ENCODE data around the gene NUDT16L1. TPM values are rescaled to one million over a fixed set of nuclear protein-coding genes. Genes with fewer than 3 reads are reported as not detected.
A peak's percentile ranks its signal among the peaks of the same experiment; 100 is the strongest.

NUDT16L1 gene
- total and polyA plus RNA-seq, 9 of the 15 experiments (the other 6 are each of a cell fraction or from before 2014, with no cell fraction given), result 1.4 to 37.6 (median 13.7) TPM

DNA sequence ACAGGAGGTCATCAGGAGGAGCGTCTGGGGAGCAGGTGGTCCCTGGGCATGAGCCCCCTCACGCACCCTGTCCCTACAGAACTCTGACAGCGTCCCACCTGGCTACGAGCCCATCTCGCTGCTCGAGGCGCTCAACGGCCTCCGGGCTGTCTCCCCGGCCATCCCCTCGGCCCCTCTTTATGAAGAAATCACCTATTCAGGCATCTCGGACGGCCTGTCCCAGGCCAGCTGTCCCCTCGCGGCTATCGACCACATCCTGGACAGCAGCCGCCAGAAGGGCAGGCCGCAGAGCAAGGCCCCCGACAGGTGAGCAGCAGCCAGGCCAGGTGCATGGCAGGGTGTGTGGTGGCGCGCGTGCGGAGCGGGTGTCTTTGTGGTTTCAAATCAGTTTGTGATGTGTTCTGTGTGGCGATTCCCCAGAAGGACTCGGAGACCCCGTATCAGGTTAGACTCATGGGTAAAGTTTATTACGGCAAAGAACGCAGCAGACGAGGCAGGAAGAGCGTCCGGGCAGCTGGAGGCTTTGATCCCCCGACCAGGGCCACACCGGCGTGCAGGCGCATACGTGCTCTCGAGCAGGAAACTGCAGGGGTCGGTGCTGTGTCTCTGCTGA lies 11.8 kb upstream of the NUDT16L1 start:
- DNase-seq (ENCODE audit: extremely low read depth in 1 of 4, low spot score in 3 of 4), result no peak
- in situ Hi-C loops (cut with MboI) (no loop called here), intact Hi-C loops (cut with micrococcal nuclease) (no loop called here)
- no peaks in the 10 kb centered on the region for H3K9me3 ChIP-seq (replicated peaks; ENCODE audit: control insufficient read depth, insufficient read depth, low read depth, low read length)
- H3K27ac ChIP-seq (ENCODE audit: extremely low read depth, low read depth, low read length), result no peak overlapping the region
- H3K9ac ChIP-seq (ENCODE audit: insufficient read depth in 1 of 2, low read depth in 2 of 2, low read length in 2 of 2), result peak overlapping the region in 1 of 2 experiments; percentile 35; a peak in 1 of 4 replicates
- H3K4me2 ChIP-seq (ENCODE audit: insufficient read depth, low read length), result no peak overlapping the region
- no peak for FAIRE-seq
- H3K27me3 ChIP-seq (ENCODE audit: control insufficient read depth in 2 of 2, insufficient read depth in 2 of 2, low read length in 2 of 2), result no peaks in the 10 kb centered on the region
- ATAC-seq, result no peak
- no peak overlapping the region for H3K4me3 ChIP-seq
- peaks cover 47% of the 10 kb centered on the region; the same call in 2 of the 3 replicates for H3K36me3 ChIP-seq (ENCODE audit: control insufficient read depth, insufficient read depth, low read length)
- POLR2A ChIA-PET, result interaction anchor here (1.1 kb wide), 1 partner anchor 43 kb away, joined by 3 read pairs; no protein-coding TSS in a partner anchor
- no peak overlapping the region for H2AFZ ChIP-seq (ENCODE audit: low read depth, low read length)
- no TSS peak for BruUV-seq (replicated peaks)
- CTCF ChIA-PET (ENCODE audit: low intra/inter-chr PET ratio), result no interaction called here
- no peaks in the 10 kb centered on the region for H3K79me2 ChIP-seq (ENCODE audit: control insufficient read depth, insufficient read depth, low read length)
- H4K20me1 ChIP-seq (replicated peaks; ENCODE audit: control insufficient read depth, insufficient read depth, low read length), result no peaks in the 10 kb centered on the region
- H3K4me1 ChIP-seq (replicated peaks in 1 of 2; ENCODE audit: control insufficient read depth in 2 of 2, insufficient read depth in 2 of 2, low read length in 2 of 2), result peaks cover 0 to 59% of the 10 kb centered on the region in 2 experiments; a peak in 2 of 5 replicates
- TF ChIP-seq THRA (IDR thresholded peaks at IDR 0.05), result no peak
- no peak for TF ChIP-seq ELF1 (tag; IDR thresholded peaks at IDR 0.05)
- TF ChIP-seq CBX3 (IDR thresholded peaks at IDR 0.05; ENCODE audit: borderline replicate concordance in 1 of 2, low read length in 2 of 2), result no peak
- TF ChIP-seq ZNF445 (CRISPR knock-in tag; IDR thresholded peaks at IDR 0.05; ENCODE audit: low read depth), result no peak
- TF ChIP-seq TCF7 (IDR thresholded peaks at IDR 0.05; ENCODE audit: borderline replicate concordance), result no peak
- TF ChIP-seq ZBTB33 (CRISPR knock-in tag; IDR thresholded peaks at IDR 0.05), result peak; percentile 28; the same call in 1 of the 2 replicates
- 92% methylated on average over 11 of the region's 39 CpGs for WGBS (ENCODE audit: insufficient coverage, low coverage, missing lambda C conversion rate)
- H3K9me1 ChIP-seq (ENCODE audit: control insufficient read depth, insufficient read depth, low read length), result no peaks in the 10 kb centered on the region
